CD4-positive, alpha-beta T cell treated with Interleukin-6 for 4 hours (primary cell): ENCODE data around the gene CFB.
"Not testable (repeated sequence)": the region's sequence is repeated elsewhere in the genome, so short reads cannot be mapped to it uniquely, and the experiment has no call there.

ENCODE experiments used
- DNase-seq: peaks from one replicate; pipeline ENCODE4 v3.0.0-alpha.2; 2020; ENCODE audit warnings: mixed read lengths

CFB gene

DNA sequence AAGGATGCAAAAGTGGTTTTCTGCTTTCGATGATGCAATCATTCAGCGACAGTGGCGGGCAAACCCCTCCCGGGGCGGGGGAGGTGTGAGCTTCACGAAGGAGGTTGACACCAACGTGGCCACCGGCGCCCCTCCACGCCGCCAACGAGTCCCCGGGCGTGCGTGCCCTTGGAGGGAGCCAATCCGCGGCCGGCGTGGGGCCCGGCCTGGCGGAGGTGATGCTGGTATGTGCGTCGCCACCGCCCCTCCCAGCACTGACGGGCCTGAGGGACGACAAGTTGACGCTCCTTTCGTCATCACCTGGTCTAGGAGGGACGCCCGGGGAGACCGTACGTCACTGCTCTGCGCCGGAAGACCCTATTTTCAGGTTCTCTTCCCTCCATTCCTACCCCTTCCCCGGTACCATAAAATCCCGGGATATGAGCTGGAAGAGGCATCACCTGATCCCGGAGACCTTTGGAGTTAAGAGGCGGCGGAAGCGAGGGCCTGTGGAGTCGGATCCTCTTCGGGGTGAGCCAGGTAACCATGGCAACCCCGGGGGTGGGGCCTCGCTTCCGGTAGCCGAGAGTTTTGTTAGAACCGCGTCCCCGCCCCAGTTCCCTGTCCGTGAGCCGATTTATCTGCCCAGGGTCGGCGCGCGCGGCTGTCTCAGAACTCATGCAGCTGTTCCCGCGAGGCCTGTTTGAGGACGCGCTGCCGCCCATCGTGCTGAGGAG lies 26.3 kb downstream of the CFB start, which contains the start of gene DXO:
Gene DXO, minus strand, starts transcription at position 146 of the 716 bp plus-strand sequence. CDS start 463 bp downstream, outside the sequence.
- DNase-seq, result peak; percentile 96

GRCh38 chr6:31972709-31973350 lies 26.9 kb downstream of the CFB start:
- no peak for DNase-seq

- DNase-seq, result not testable (repeated sequence)
Measured at GRCh38 chr6:31976065-31976464, 30.2 kb downstream of the CFB start.

DNA sequence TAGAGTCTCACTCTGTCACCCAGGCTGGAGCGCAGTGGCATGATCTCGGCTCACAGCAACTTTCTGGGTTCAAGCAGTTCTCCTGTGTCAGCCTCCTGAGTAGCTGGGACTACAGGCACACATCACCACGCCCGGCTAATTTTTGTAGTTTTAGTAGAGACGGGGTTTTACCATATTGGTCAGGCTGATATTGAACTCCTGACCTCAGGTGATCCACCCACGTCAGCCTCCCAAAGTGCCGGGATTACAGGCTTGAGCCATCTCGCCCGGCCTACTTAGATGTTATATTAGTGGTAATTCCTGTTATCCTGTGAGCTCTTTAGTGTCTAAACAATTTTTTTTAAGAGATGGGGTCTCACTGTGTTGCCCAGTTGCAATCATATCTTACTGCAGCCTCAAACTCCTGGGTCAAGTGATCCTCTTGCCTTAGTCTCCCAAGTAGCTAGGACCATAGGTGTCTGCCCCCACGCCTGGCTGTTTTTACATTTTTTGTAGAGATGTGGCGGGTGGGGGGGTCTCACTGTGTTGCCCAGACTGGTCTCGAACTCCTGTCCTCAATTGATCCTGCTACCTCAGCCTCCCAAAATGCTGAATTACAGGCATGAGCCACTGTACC lies 32.0 kb downstream of the CFB start:
- no peak for DNase-seq

GRCh38 chr6:31978831-31979230 lies 32.9 kb downstream of the CFB start:
- no peak for DNase-seq

- DNase-seq, result peak; percentile 37
Measured at GRCh38 chr6:31979238-31979898, 33.5 kb downstream of the CFB start.

DNA sequence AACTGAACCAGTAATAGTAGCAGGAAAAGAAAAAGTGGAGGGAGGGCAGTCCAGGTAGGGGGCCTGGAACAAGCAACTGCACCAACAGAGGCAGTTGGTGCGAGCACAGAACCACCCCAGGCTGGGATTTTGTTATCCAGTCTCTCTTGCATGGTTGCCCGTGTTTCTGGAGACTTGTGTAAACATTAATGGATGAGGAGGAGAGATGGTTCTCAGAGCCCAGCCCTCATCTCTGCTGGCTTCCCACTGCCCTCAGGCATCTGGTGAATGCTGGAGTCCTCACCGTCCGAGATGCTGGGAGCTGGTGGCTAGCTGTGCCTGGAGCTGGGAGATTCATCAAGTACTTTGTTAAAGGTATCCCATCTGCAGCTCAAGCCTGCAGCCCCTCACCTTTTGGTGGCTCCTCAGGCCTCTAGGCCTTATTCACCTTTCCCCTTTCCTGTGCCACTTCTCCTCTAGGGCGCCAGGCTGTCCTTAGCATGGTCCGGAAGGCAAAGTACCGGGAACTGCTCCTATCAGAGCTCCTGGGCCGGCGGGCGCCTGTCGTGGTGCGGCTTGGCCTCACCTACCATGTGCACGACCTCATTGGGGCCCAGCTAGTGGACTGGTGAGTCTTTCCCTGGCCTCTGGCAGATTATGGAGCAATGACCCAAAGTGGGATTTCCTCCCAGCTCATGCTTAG lies 34.4 kb downstream of the CFB start:
- DNase-seq, result not testable (repeated sequence)

DNA sequence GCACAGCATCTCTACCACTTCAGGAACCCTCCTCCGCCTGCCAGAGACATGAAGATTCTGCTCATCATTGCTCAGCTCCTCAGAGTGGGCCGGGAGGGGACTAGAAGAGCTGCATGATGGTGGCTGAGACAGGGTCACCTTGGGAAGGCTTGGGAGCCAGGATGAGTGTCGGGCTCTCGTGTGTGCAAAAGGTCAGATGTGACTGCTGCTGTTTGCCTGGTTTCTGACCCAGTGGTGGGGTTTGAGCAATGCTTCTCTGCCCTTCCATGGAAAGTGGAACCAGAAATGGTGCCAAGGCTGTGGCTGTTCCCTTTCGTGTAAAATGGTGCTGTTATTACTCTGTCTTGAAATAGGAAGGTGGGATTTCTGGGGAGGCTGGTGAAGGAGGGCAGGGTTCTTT lies 35.1 kb downstream of the CFB start:
- DNase-seq, result not testable (repeated sequence)

DNA sequence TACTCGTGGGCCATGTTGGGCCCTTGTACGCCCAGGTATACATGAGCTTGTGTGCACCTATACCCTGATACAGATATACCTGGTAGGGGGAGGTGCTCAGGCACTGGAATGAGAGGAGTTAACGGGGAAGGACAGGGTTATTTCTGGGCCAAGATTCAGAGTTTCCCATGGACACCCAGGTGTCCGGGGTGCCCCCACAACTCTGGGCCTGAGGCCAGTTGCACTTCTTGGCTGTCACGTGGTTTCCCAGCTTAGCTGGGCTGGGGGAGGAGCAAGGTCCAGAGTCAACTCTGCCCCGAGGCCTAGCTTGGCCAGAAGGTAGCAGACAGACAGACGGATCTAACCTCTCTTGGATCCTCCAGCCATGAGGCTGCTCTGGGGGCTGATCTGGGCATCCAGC lies 35.8 kb downstream of the CFB start, which contains the start of gene C4A:
Gene C4A, plus strand, starts transcription at position 314 of the 400 bp plus-strand sequence. Its CDS starts 51 bp downstream, at position 365.
- DNase-seq, result not testable (repeated sequence)

GRCh38 chr6:31989363-31989762 lies 43.5 kb downstream of the CFB start:
- DNase-seq, result not testable (repeated sequence)

DNA sequence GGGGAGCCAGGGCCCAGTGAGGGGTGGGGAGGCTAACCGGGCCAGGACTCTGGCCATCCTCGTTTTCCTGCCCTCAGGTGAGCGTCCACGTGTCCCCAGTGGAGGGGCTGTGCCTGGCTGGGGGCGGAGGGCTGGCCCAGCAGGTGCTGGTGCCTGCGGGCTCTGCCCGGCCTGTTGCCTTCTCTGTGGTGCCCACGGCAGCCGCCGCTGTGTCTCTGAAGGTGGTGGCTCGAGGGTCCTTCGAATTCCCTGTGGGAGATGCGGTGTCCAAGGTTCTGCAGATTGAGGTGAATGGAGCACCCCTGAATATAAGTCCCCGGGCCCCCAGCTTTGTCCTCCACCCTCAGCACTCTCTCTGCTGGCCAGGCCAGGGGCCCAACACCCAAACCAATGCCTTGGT lies 48.5 kb downstream of the CFB start:
- DNase-seq, result not testable (repeated sequence)

DNA sequence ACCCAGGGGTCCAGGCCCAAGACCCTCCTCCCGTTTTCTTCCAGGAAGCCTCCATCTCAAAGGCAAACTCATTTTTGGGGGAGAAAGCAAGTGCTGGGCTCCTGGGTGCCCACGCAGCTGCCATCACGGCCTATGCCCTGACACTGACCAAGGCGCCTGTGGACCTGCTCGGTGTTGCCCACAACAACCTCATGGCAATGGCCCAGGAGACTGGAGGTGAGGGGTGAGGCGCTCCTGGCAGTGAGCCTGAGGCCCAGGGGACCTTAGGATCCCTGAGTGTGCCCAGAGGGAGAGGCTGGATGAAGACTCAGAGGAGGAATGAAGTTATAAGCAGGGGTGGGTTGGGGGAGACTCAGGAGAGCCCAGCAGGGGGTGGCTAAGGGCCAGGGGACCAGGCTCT lies 50.5 kb downstream of the CFB start:
- DNase-seq, result not testable (repeated sequence)
